ENCODE data around the gene ITGA5.

Gene ITGA5

DNA sequence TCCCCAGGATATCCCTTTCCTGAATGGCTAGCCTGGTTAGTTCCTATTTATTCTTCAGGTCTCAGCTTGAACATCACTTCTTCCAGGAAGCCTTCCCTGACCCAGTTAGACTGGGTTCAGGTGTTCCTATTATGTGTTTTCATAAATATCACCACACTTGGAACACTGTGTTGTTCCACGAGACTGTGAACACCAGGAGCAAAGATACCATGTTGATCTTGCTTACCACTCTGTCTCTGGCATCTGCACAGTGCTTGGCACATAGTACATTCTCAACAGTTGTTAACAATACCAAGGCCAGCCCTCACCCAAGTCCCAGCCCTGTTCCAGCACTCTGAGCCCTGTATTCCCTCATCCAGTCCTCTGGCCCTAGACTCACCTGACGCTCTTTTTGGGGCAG lies 20.8 kb downstream of the ITGA5 start:
- Mint-ChIP-seq H3K27ac (ENCODE audit: low read depth) (no peak overlapping the region), H3K36me3 (ENCODE audit: insufficient read depth) (peaks cover 57% of the 10 kb centered on the region), H3K4me1 (peaks cover 26% of the 10 kb centered on the region), H3K27me3 (no peaks in the 10 kb centered on the region), H3K9me3 (no peaks in the 10 kb centered on the region), H3K4me3 (no peak overlapping the region)
- ATAC-seq (replicated peaks; ENCODE audit: extremely low read depth, poor library complexity, severe bottlenecking) (no peak), DNase-seq (ENCODE audit: low spot score in 2 of 2) (no peak)

DNA sequence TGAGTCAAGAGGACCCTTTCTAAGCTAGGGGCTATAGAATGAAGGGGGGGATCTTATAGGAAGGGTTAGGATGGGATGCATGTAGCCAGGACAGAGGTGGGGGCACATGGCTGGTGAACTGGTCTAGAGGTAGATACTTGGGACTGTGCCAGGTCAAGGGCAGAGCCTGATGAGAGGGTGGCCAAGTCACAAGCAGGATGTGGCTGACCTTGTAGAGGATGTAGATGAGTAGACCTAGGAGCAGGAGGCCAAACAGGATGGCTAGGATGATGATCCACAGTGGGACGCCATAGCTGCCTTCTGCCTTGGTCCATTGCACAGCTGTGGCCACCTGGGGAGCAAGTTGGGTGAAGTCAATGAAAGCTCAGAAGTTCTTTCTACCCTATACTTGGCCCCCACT lies 21.9 kb downstream of the ITGA5 start:
- Mint-ChIP-seq H3K9me3 (no peaks in the 10 kb centered on the region), H3K36me3 (ENCODE audit: insufficient read depth) (peaks cover 51% of the 10 kb centered on the region)

DNA sequence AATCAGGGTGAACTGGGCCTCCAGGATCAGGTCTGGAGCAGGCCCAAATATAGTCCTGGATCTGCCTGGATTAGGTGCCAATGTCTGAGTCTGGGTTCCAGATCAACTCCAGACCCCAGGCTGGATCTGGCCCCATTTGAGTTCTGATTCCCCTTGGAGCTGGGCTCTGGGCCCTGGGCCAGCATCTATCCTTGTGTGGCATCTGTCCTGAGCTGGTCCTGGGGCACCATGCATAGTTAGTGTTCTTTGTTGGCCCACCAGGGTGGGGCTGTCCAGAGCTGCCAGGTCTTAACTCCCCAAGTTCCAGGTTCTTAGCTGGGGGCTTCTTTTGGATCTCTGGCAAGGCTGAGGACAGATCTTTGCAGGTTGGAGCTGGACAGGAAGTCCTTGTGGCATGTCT lies 23.5 kb downstream of the ITGA5 start:
- DNase-seq (ENCODE audit: low spot score in 2 of 2): no peak
- no peaks in the 10 kb centered on the region for H3K27me3 Mint-ChIP-seq
- H3K27ac Mint-ChIP-seq (ENCODE audit: low read depth): no peak overlapping the region
- H3K4me3 Mint-ChIP-seq: no peak overlapping the region
- peaks cover 42% of the 10 kb centered on the region for H3K36me3 Mint-ChIP-seq (ENCODE audit: insufficient read depth)
- no peak for ATAC-seq (replicated peaks; ENCODE audit: extremely low read depth, poor library complexity, severe bottlenecking)
- no peaks in the 10 kb centered on the region for H3K9me3 Mint-ChIP-seq
- H3K4me1 Mint-ChIP-seq: peaks cover 35% of the 10 kb centered on the region

More for the DNA sequence above, 21.9 kb downstream of the ITGA5 start:
- Mint-ChIP-seq H3K4me1 (peaks cover 26% of the 10 kb centered on the region), H3K27me3 (no peaks in the 10 kb centered on the region), H3K27ac (ENCODE audit: low read depth) (no peak overlapping the region), H3K4me3 (no peak overlapping the region)
- DNase-seq (ENCODE audit: low spot score in 2 of 2) (no peak), ATAC-seq (replicated peaks; ENCODE audit: extremely low read depth, poor library complexity, severe bottlenecking) (no peak)

DNA sequence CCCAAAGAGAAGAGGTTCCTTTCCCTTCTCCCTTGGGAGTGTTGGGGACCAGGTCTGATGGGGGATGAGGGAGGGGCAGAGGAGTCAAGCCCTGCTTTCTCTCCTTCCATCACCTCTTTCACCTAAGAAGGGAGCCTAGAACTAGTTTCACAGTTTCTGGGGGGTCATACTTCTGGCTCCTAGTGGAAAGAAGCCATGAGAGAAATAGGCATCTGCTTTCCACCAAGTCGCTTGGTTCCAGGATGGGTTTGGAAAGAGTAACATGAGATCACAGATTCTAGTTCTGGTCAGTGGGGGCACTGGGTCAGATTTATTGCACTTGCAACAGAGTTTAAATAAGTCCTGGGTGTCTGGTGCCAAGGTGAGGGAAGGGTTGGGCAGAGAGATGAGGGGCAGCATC lies 24.1 kb downstream of the ITGA5 start:
- H3K36me3 Mint-ChIP-seq (ENCODE audit: insufficient read depth): peaks cover 39% of the 10 kb centered on the region
- no peak overlapping the region for H3K4me3 Mint-ChIP-seq
- DNase-seq (ENCODE audit: low spot score in 2 of 2): no peak
- no peaks in the 10 kb centered on the region for H3K27me3 Mint-ChIP-seq
- H3K4me1 Mint-ChIP-seq: peaks cover 38% of the 10 kb centered on the region
- H3K27ac Mint-ChIP-seq (ENCODE audit: low read depth): peak overlapping the region; percentile 79
- ATAC-seq (replicated peaks; ENCODE audit: extremely low read depth, poor library complexity, severe bottlenecking): no peak
- no peaks in the 10 kb centered on the region for H3K9me3 Mint-ChIP-seq

DNA sequence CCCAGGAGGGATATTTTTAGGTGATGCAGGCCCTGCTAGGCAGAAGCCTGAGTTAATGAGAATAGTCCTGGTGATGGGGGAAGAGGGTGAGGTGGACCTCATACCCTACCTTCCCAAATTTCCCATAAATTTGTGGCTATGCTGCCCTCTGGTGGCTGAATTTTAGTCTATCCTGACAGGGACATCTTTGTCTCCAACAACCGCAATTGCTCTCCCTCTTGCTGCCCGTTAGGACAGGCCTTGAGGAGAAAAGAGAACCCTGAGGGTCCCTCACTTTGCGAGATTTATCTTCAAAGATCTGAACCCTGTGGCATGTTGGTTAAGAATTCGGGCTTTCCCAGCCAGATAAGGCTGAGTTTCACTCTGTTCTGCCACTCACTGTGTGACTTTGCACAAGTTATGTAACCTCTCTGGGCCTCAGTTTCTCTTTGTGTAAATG lies 24.8 kb downstream of the ITGA5 start:
- Mint-ChIP-seq H3K27ac (ENCODE audit: low read depth) (peak overlapping the region; percentile 79), H3K27me3 (no peaks in the 10 kb centered on the region), H3K4me1 (peaks cover 41% of the 10 kb centered on the region), H3K36me3 (ENCODE audit: insufficient read depth) (peaks cover 37% of the 10 kb centered on the region), H3K9me3 (no peaks in the 10 kb centered on the region), H3K4me3 (no peak overlapping the region)
- ATAC-seq (replicated peaks; ENCODE audit: extremely low read depth, poor library complexity, severe bottlenecking) (no peak), DNase-seq (ENCODE audit: low spot score in 2 of 2) (no peak)

DNA sequence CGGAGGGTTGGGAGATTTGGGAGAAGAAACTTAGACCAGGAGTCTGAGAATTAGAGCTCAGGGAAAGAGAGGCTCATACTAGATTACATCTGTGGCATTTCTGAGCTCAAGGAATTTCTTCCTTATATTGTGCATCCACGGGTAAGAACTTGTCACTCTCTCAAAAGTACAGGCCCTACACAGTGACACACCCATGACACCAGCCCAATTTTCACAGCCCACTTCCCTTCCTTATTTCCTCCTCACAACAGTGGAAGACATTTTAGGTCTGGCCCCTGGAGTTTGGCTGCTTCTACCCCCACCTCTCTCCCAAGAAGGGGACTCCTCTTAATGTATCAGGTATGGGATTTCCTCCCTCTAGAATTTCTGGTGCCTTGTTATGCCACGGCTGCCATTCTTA lies 25.3 kb downstream of the ITGA5 start:
- Mint-ChIP-seq H3K4me1 (peaks cover 37% of the 10 kb centered on the region), H3K27me3 (no peaks in the 10 kb centered on the region), H3K36me3 (ENCODE audit: insufficient read depth) (peaks cover 35% of the 10 kb centered on the region), H3K4me3 (no peak overlapping the region), H3K27ac (ENCODE audit: low read depth) (no peak overlapping the region), H3K9me3 (no peaks in the 10 kb centered on the region)
- no peak for ATAC-seq (replicated peaks; ENCODE audit: extremely low read depth, poor library complexity, severe bottlenecking)
- DNase-seq (ENCODE audit: low spot score in 2 of 2): no peak

DNA sequence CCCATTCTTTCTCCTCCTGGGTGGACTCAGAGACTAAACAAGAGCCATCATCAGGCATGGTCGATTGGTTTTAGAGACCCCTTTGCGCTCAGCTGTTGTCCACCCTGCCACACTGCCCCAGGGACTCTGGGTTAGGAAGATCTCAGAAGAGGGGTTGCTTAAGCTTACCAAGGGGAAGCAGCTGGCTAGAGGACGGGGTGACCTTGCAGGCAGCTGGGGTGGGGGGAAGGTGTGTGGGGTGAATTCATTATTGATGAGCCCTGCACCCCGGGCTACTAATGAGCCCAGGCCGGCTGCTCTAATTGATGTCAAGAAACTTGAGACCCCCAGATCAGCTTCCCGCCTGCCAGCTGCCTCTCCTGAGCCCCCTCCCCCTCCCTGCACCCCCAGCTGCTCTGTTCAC lies 25.9 kb downstream of the ITGA5 start:
- no peak overlapping the region for H3K27ac Mint-ChIP-seq (ENCODE audit: low read depth)
- DNase-seq (ENCODE audit: low spot score in 2 of 2): no peak
- no peaks in the 10 kb centered on the region for H3K27me3 Mint-ChIP-seq
- no peak for ATAC-seq (replicated peaks; ENCODE audit: extremely low read depth, poor library complexity, severe bottlenecking)
- no peak overlapping the region for H3K4me3 Mint-ChIP-seq
- H3K36me3 Mint-ChIP-seq (ENCODE audit: insufficient read depth): peaks cover 30% of the 10 kb centered on the region
- H3K4me1 Mint-ChIP-seq: peaks cover 37% of the 10 kb centered on the region
- no peaks in the 10 kb centered on the region for H3K9me3 Mint-ChIP-seq

DNA sequence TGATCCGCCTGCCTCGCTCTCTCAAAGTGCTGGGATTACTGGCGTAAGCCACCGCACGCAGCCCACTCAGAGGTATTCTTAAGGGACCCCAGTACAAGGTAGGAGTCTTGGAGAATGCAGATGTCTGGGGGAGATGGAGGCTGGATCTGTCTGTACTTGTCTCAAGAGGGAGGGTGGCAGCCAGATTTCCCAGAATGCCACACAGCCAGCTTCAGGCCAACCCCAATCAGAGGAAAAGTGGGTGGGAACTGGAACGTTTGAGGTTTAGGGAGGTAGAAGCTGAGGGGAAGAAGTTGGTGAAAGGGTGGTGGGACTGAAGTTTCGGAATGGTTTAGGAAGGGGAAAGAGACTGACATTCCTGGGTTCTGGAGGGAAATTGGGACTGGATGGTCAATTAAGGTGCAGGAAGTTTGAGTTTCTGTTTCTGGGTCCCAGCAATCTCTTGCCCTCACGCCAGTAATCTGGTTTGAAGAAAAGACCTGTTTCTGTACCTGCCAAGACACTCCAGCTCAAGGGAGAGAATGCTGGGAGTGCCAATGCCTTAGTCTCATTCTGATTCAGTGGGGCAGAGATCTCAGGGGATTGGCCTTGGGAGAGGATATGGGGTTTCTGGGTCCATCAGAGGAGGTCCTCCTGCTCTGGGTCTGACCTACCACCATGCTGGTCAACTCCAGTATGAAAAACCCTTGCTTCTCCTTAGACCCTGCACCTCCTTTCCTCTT lies 26.4 kb downstream of the ITGA5 start:
- Mint-ChIP-seq H3K4me3 (no peak overlapping the region), H3K27me3 (no peaks in the 10 kb centered on the region), H3K27ac (ENCODE audit: low read depth) (no peak overlapping the region), H3K4me1 (peaks cover 37% of the 10 kb centered on the region), H3K36me3 (ENCODE audit: insufficient read depth) (peaks cover 24% of the 10 kb centered on the region), H3K9me3 (no peaks in the 10 kb centered on the region)
- ATAC-seq (replicated peaks; ENCODE audit: extremely low read depth, poor library complexity, severe bottlenecking) (no peak), DNase-seq (ENCODE audit: low spot score in 2 of 2) (no peak)

DNA sequence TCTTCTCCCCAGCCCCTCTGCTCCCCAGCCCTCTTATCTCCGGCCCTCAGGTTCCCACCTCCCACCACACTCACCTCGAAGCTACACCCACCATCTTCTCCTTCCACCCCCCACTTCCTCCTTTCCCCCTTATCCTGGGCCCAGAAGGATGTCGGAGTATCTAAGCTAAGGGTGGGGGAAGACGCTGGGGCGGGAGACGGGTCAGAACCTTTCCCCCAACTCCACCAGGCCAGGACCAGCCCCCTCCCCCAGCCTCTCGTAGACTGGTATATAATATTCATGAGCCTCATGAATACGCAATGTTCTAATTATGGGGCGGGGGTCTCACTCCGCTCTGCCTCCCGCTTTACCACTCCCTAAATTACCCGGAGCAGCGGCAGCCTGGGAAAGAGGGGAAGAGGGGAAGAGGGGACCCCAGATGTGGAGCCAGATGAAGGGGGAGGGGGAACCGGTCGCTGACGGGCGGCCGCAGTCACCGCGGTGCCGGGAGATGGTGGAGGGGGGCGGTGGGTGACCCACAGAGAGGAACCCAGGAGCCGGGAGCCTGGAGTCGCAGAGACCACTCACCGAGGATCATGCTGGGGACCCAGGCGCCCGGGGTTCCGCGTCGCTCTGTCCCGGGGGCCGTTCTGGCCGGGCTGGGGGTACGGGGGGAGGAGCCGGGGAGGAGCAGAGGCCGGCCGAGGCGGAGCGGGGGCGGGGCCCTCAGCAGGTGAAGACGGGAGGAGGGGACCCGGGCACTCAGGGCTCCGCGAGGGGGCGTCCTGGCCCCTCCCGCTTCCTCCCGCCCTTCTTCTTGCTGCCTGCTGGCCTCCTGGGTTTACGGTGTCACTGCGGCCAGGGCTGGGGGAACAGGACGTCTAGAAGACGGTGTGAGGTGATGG lies 28.2 kb downstream of the ITGA5 start:
- DNase-seq (ENCODE audit: low spot score in 2 of 2): peak; percentile 20 to 38
- peak; percentile 68 for ATAC-seq (replicated peaks; ENCODE audit: extremely low read depth, poor library complexity, severe bottlenecking)
- Mint-ChIP-seq H3K9me3 (no peaks in the 10 kb centered on the region), H3K4me3 (peak overlapping the region; percentile 47), H3K27ac (ENCODE audit: low read depth) (peak overlapping the region; percentile 34), H3K27me3 (no peaks in the 10 kb centered on the region), H3K4me1 (peaks cover 33% of the 10 kb centered on the region), H3K36me3 (ENCODE audit: insufficient read depth) (peaks cover 14% of the 10 kb centered on the region)

DNA sequence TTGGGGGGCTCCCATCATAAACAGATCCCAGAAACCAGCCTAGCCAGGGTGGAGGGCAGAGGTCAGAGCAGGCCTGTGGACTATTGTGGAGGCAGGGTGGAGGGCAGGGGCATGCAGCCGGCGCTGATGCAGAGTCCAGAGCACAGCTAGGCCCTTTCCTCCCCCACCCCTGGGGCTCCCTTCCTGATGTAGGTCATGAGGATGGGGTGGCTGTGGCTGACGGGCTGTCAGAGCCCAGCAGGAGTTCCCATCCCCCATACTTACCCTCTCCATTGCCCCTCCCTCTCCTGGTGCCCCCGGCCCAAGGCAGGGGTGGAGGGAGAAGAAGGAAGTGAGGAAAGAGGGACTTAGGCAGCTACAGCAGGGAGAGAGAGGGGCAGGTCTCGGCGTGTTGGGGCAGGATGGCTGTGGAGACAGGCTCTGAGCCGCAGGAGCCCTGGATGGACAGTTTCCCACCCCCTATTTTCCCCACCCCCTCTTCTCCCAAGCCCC lies 28.8 kb downstream of the ITGA5 start:
- Mint-ChIP-seq H3K4me3 (peak overlapping the region; percentile 47), H3K36me3 (ENCODE audit: insufficient read depth) (peaks cover 10% of the 10 kb centered on the region), H3K27me3 (no peaks in the 10 kb centered on the region), H3K27ac (ENCODE audit: low read depth) (peak overlapping the region; percentile 23), H3K9me3 (no peaks in the 10 kb centered on the region), H3K4me1 (peaks cover 33% of the 10 kb centered on the region)
- ATAC-seq (replicated peaks; ENCODE audit: extremely low read depth, poor library complexity, severe bottlenecking): no peak
- no peak for DNase-seq (ENCODE audit: low spot score in 2 of 2)

DNA sequence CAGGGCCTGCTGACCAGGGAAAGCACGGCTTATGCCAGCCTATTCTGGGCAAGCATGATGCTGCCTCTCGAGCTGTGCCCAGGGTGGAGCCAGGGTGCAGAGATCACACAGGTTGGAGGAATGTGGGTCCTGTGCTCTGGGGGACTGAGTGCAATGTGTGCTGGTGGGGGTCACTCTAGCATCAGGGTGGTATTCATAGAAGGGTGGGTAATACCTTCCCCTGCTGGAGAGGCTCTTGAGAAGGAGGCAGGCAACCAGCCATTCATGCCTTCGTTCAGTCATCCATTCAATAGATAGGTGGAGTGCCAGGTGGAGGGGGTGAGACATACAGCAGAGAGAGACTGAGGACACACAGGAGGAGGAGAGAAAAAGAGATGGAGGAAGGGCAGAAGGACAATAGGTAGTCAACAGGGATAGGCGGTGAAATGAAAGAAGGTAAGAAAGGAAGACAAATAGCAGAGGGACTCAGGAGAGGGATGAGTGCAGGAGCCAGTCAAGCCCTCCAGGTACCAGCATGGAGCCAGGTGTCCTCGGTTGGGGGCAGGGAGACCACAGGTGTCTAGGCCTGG lies 29.4 kb downstream of the ITGA5 start:
- DNase-seq (ENCODE audit: low spot score in 2 of 2): no peak
- ATAC-seq (replicated peaks; ENCODE audit: extremely low read depth, poor library complexity, severe bottlenecking): no peak
- peaks cover 5% of the 10 kb centered on the region for H3K36me3 Mint-ChIP-seq (ENCODE audit: insufficient read depth)
- peaks cover 33% of the 10 kb centered on the region for H3K4me1 Mint-ChIP-seq
- no peaks in the 10 kb centered on the region for H3K27me3 Mint-ChIP-seq
- peak overlapping the region; percentile 47 for H3K4me3 Mint-ChIP-seq
- peak overlapping the region; percentile 23 for H3K27ac Mint-ChIP-seq (ENCODE audit: low read depth)
- no peaks in the 10 kb centered on the region for H3K9me3 Mint-ChIP-seq

DNA sequence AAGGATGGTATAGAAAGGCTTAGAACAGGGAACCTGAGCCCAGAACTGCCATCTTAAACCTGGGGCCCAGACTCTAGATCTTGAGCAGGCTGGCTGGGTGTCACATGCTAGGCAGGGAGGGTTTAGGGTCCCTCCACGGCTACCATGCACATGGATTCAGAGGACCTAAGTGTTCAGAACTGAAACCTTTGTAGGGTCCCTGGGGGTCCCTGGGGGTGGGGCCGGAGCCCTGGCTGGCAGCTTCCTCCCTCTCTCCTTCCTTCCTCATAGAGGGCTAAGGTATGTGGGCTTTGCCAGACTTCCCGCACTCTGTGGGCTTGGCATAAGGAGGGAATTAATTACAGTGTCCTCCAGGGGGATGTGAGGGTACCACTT lies 29.9 kb downstream of the ITGA5 start:
- ATAC-seq (replicated peaks; ENCODE audit: extremely low read depth, poor library complexity, severe bottlenecking) (no peak), DNase-seq (ENCODE audit: low spot score in 2 of 2) (no peak)
- Mint-ChIP-seq H3K27ac (ENCODE audit: low read depth) (peak overlapping the region; percentile 23), H3K36me3 (ENCODE audit: insufficient read depth) (peaks cover 3% of the 10 kb centered on the region), H3K4me1 (peaks cover 30% of the 10 kb centered on the region), H3K4me3 (no peak overlapping the region), H3K9me3 (no peaks in the 10 kb centered on the region), H3K27me3 (no peaks in the 10 kb centered on the region)
